Prostate gland (tissue), 2 donors: Measurements from ENCODE around the gene SMG6.

Experiments used
- POLR2A ChIP-seq: fragments of 450-650 bp; IDR thresholded peaks from one replicate; pipeline ENCODE4 v1.6.1; 2016; ENCODE audit warnings: antibody characterized with exemption, mild to moderate bottlenecking
- POLR2AphosphoS5 ChIP-seq: sonication (generic); formaldehyde crosslinking; IDR thresholded peaks from one replicate; pipeline ENCODE4 v1.6.1; 2017; ENCODE audit warnings: antibody characterized with exemption
- TF ChIP-seq, protein P1 (sequence below), 4 experiments: fragments of 200-600 bp in 2 of 4; fragments of 450-650 bp in 2 of 4; sonication (generic) in 2 of 4; IDR thresholded peaks; 1 replicate in 3 of 4; 2 replicates in 1 of 4; pipeline ENCODE4 v1.5.1; 2016 to 2019; ENCODE audit warnings: antibody characterized with exemption in 4 of 4, mild to moderate bottlenecking in 2 of 4, moderate library complexity in 2 of 4

DNA sequence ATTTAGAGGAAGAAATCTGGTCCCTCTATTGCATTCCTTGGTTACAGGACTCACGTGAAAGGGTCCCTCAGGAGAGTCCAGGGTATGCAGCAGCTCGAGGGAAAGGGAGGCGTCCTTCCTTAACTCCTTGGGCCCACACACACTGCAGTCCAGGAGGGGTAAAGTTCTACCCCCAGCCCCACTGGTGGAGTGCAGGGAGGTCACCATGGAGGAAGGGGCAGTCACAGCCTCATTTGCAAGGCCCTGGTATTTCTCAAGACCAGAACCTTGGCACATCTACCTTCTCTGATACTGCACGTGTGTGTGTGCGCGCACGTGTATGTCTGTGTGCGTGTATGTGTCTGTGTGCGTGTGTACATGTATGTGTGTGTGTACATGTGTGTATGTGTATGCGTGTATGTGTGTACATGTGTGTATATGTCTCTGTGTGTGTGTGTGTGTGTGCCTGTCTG is 237.6 kb downstream of the SMG6 start:
- TF ChIP-seq, protein P1, sequence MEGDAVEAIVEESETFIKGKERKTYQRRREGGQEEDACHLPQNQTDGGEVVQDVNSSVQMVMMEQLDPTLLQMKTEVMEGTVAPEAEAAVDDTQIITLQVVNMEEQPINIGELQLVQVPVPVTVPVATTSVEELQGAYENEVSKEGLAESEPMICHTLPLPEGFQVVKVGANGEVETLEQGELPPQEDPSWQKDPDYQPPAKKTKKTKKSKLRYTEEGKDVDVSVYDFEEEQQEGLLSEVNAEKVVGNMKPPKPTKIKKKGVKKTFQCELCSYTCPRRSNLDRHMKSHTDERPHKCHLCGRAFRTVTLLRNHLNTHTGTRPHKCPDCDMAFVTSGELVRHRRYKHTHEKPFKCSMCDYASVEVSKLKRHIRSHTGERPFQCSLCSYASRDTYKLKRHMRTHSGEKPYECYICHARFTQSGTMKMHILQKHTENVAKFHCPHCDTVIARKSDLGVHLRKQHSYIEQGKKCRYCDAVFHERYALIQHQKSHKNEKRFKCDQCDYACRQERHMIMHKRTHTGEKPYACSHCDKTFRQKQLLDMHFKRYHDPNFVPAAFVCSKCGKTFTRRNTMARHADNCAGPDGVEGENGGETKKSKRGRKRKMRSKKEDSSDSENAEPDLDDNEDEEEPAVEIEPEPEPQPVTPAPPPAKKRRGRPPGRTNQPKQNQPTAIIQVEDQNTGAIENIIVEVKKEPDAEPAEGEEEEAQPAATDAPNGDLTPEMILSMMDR (IDR thresholded peaks at IDR 0.05), result no peak
- TF ChIP-seq POLR2A, result no peak
- no peak for TF ChIP-seq POLR2AphosphoS5
